ENCODE data around the gene WDR54. TPM values are rescaled to one million over a fixed set of nuclear protein-coding genes. Genes with fewer than 3 reads are reported as not detected.
"Not testable (repeated sequence)": the region's sequence is repeated elsewhere in the genome, so short reads cannot be mapped to it uniquely, and the experiment has no call there.

WDR54 gene
- total RNA-seq, 1 experiment from 2014 or later = 33.1 TPM

DNA sequence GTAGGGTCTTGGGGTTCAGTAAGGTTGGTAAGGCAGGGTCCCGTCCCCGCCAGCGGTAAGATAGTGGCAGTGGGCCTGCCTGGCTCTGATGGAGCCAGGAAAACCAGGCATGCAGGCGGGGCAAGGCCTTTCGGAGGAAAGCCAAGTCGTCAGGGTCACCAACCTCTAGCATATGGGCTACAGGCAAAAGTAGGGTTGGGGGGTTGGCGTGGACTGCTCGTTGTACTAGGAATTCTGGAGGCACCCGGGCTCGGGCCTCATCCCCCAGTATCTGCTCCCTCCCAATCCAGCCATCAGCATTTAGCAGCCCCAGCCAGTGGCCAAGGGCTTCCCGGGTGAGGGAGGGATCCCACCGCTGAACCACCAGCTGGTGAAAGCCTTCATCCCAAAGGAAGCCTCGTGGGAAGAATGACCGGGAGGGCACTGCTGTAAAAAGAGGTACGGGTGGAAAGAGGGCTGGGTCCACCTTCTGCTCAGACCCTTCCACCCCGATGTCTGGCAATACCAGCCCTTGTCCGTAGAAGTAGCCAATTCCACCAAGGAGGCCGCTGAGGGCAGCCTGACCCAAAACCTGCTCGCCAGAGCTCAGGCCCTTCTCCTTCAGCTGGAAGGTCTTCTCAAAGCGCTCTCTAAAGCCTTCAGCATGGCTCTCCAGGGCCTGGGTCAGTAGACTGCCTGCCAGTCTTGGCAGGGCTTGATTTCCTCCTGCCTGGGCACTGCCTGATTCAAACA, 40.7 kb downstream of the WDR54 start:
- no peak overlapping the region for H3K4me3 ChIP-seq
- H3K27me3 ChIP-seq = no peaks in the 10 kb centered on the region
- H3K4me1 ChIP-seq = 0 out of 2 replicates have a peak, but pooled peaks cover 6% of the 10 kb centered on the region
- no peaks in the 10 kb centered on the region for H3K9me3 ChIP-seq (replicated peaks)
- H3K27ac ChIP-seq = no peak overlapping the region
- no peak for DNase-seq
- H3K36me3 ChIP-seq = peaks cover 4% of the 10 kb centered on the region; the same call in 1 of the 2 replicates

GRCh38 chr2:74462786-74463105, 41.2 kb downstream of the WDR54 start:
- Histone ChIP-seq H3K36me3 (peaks cover 4% of the 10 kb centered on the region; the same call in 1 of the 2 replicates), H3K4me1 (0 out of 2 replicates have a peak, but pooled peaks cover 6% of the 10 kb centered on the region), H3K9me3 (replicated peaks) (no peaks in the 10 kb centered on the region), H3K4me3 (no peak overlapping the region), H3K27me3 (no peaks in the 10 kb centered on the region), H3K27ac (no peak overlapping the region)
- no peak for DNase-seq

DNA sequence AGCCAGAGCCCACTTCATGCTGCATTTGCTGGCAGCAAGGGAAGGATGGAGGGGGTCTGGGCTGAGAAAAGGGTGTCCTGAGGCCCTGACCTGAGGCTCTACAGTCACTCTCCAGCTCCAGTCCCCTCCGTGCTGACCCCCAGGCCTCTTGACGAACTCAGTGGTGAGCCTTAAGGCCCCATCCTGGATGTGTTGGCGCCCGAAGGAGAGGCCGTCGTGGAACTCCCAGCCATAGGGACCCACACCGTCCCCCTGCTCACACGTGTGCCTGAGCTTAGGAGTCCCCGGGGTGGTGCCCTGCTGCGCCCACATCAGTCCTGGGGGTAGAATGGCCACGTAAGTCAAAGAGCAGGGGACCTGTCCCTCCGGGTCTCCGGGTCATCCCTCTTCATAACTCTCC, 42.9 kb downstream of the WDR54 start:
- Histone ChIP-seq H3K4me3 (peak overlapping the region; percentile 83), H3K9me3 (replicated peaks) (no peaks in the 10 kb centered on the region), H3K36me3 (peaks cover 4% of the 10 kb centered on the region; the same call in 1 of the 2 replicates), H3K27ac (peak overlapping the region; percentile 2; the same call in 1 of the 2 replicates), H3K4me1 (0 out of 2 replicates have a peak, but pooled peaks cover 6% of the 10 kb centered on the region), H3K27me3 (no peaks in the 10 kb centered on the region)
- no peak for DNase-seq

- H3K27me3 ChIP-seq; H3K4me1 ChIP-seq; H3K36me3 ChIP-seq; H3K4me3 ChIP-seq; H3K27ac ChIP-seq; DNase-seq; H3K9me3 ChIP-seq (replicated peaks): not testable (repeated sequence)
Observed at GRCh38 chr2:74470742-74471141, 49.2 kb downstream of the WDR54 start.

DNA sequence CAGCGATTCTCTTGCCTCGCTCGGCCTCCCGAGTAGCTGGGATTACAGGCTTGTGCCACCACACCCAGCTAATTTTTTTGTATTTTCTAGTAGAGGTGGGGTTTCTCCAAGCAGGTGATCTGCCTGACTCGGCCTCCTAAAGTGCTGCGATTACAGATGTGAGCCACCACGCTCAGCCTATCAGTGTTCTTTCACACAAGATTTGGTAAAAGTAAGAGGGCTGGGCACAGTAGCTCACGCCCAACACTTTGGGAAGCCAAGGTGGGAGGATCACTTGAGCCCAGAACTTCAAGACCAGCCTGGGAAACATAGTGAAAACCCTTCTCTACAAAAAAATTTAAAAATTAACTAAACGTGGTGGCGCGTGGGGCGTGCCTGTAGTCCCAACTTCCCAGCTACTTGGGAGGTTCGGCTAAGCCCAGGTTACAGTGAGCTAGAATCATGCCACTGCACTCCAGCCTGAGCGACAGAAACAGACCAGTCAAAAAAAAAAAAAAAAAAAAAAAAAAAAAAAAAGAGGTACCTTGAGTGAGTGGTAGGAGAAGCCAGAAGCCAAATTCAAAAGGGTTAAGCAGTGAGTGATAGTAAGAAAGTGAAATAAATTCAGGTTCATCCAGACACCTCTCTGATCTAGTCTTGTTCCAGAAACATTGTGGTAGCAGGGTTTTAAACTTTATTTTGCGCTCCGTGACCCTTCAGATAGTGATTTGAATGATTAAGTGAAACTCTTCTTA, 50.0 kb downstream of the WDR54 start:
- H3K27me3 ChIP-seq = no peaks in the 10 kb centered on the region
- H3K9me3 ChIP-seq (replicated peaks) = no peaks in the 10 kb centered on the region
- peak overlapping the region; percentile 78 for H3K4me3 ChIP-seq
- DNase-seq = no peak
- H3K4me1 ChIP-seq = peaks cover 3% of the 10 kb centered on the region; the same call in 1 of the 2 replicates
- peaks cover 7% of the 10 kb centered on the region; the same call in 1 of the 2 replicates for H3K36me3 ChIP-seq
- peak overlapping the region; percentile 76 for H3K27ac ChIP-seq

DNA sequence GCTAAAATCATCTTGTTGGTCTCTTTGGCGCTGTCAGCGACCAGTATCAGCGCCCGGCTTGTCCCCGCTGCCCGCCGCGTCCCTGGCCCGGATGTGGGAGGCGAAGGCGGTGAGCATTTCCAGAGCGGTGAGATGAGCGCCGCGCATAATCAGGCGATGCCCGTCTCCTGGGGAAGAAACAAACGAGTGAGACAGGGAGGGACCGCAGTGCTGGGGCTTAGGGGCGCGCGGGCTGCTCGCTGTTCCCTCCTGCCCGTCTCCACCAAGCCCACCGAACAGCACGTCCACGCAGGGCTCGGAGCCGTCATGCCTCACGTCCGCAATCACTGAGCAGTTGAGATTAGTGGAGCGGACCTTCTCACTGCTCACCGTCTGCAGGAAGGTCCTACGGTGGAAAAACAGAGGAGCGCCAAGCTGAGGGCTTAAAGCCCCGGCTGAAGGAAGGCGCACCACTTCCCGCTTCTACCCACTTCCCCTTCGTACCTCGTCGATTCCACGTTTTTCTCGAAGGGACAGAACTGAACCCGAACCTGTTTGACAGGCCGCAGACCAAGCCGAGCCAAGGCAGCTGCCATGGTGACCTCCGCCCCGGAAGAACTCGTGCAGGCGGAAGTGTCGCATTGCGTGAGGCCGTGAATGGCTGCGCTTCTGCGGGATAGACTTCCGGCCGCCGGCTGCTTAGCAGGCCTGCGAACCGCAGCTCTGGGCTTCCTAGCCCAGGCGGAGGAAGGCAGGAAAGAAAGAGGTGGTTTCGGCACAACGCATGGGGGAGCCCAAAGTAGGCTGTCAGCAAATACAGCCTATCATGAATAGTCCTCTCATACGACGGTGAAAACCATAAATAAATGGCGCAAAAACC, 50.8 kb downstream of the WDR54 start, which contains the start of gene MRPL53:
TSS of gene MRPL53 (minus strand) at position 595 of the 859 bp plus-strand sequence. CDS start at position 575, 20 bp downstream.
- Histone ChIP-seq H3K4me3 (peak within 1 kb of the TSS; percentile 78), H3K27ac (peak within 1 kb of the TSS; percentile 76), H3K36me3 (peaks cover 7% of the 10 kb centered on the region; the same call in 1 of the 2 replicates), H3K27me3 (no peaks in the 10 kb centered on the region), H3K9me3 (replicated peaks) (no peaks in the 10 kb centered on the region), H3K4me1 (peaks cover 3% of the 10 kb centered on the region; the same call in 1 of the 2 replicates)
- DNase-seq = peak; percentile 96 to 98

DNA sequence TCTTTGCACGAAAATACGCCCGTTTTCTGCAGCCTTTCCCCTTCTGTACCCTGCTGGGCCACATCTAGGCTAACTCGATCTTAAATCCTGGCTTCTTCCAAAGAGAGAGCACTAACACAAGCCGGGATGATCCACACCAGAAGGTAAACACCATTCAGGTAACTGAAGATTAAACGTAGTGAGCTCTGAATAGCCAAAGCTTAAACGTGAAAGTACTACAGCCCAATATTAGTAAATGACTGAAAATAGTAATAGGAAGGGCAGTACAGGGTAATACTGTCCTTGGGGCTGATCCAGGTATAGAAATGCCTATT, 51.4 kb downstream of the WDR54 start:
- H3K27me3 ChIP-seq = no peaks in the 10 kb centered on the region
- peak overlapping the region; percentile 78 for H3K4me3 ChIP-seq
- H3K36me3 ChIP-seq = peaks cover 7% of the 10 kb centered on the region; the same call in 1 of the 2 replicates
- H3K9me3 ChIP-seq (replicated peaks) = no peaks in the 10 kb centered on the region
- peaks cover 3% of the 10 kb centered on the region; the same call in 1 of the 2 replicates for H3K4me1 ChIP-seq
- DNase-seq = no peak
- peak overlapping the region; percentile 76 for H3K27ac ChIP-seq

DNA sequence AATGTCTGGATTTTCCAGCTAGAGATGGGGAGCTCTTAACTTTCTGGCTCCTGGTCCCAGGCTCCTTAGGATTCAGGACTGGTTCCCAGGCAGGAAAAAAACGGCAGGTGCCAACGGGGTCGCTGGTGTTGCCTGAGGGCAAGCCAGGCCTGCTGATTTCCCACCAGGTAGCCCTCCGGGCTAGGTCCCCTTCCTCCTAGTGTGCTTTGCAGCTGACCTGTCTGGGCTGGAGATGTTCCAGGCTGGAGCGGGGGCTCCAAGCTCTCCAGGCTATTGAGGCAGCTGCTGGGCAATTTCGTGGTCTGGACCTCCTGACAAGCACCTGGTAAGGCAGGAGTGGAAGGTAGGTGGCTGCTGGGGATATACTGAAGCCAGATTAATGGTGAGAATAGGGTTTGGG, 53.0 kb downstream of the WDR54 start:
- H3K4me3 ChIP-seq = no peak overlapping the region
- no peaks in the 10 kb centered on the region for H3K27me3 ChIP-seq
- H3K36me3 ChIP-seq = peaks cover 7% of the 10 kb centered on the region; the same call in 1 of the 2 replicates
- H3K4me1 ChIP-seq = peaks cover 3% of the 10 kb centered on the region; the same call in 1 of the 2 replicates
- H3K27ac ChIP-seq = no peak overlapping the region
- no peak for DNase-seq
- no peaks in the 10 kb centered on the region for H3K9me3 ChIP-seq (replicated peaks)

- DNase-seq = peak; percentile 37 to 51
- Histone ChIP-seq H3K27me3 (no peaks in the 10 kb centered on the region), H3K4me3 (no peak overlapping the region), H3K9me3 (replicated peaks) (no peaks in the 10 kb centered on the region), H3K27ac (no peak overlapping the region), H3K36me3 (peaks cover 7% of the 10 kb centered on the region; the same call in 1 of the 2 replicates), H3K4me1 (peaks cover 3% of the 10 kb centered on the region; the same call in 1 of the 2 replicates)
Observed at GRCh38 chr2:74474899-74475298, 53.4 kb downstream of the WDR54 start.

Other genes starting within 250 kb of the WDR54 start
- gene MOB1A, start 242.9 kb upstream of the WDR54 start, total RNA-seq (2014; rRNA removed; shearing (Covaris generic)) = 175 and 185 TPM in 2 replicates
- gene MTHFD2, start 223.1 kb upstream of the WDR54 start, total RNA-seq (2014; rRNA removed; shearing (Covaris generic)) = 210 and 236 TPM in 2 replicates
- gene SLC4A5, start 78.3 kb upstream of the WDR54 start, total RNA-seq (2014; rRNA removed; shearing (Covaris generic)) = 0.08 TPM in 1 of 2 replicates, not detected in the other
- gene DCTN1, start 41.4 kb upstream of the WDR54 start, total RNA-seq (2014; rRNA removed; shearing (Covaris generic)) = 113 TPM in 2 replicates
- gene C2orf81, start 111 bp upstream of the WDR54 start, total RNA-seq (2014; rRNA removed; shearing (Covaris generic)) = 0.43 and 0.48 TPM in 2 replicates
- gene RTKN, start 20.2 kb downstream of the WDR54 start, total RNA-seq (2014; rRNA removed; shearing (Covaris generic)) = 47.4 and 50.4 TPM in 2 replicates
- gene INO80B, start 33.4 kb downstream of the WDR54 start, total RNA-seq (2014; rRNA removed; shearing (Covaris generic)) = 9.0 and 14.2 TPM in 2 replicates
- 40.7 and 40.8 TPM in 2 replicates for gene WBP1, start 36.7 kb downstream of the WDR54 start, total RNA-seq (2014; rRNA removed; shearing (Covaris generic))
- gene MOGS, start 43.7 kb downstream of the WDR54 start, total RNA-seq (2014; rRNA removed; shearing (Covaris generic)) = 51.7 and 52.8 TPM in 2 replicates
- 49.6 and 62.0 TPM in 2 replicates for gene MRPL53, start 51.0 kb downstream of the WDR54 start, total RNA-seq (2014; rRNA removed; shearing (Covaris generic))
- gene CCDC142, start 61.3 kb downstream of the WDR54 start, total RNA-seq (2014; rRNA removed; shearing (Covaris generic)) = 22.0 and 24.0 TPM in 2 replicates
- 14.9 and 21.0 TPM in 2 replicates for gene TTC31, start 61.4 kb downstream of the WDR54 start, total RNA-seq (2014; rRNA removed; shearing (Covaris generic))
- gene LBX2, start 77.9 kb downstream of the WDR54 start, total RNA-seq (2014; rRNA removed; shearing (Covaris generic)) = 0.58 and 1.3 TPM in 2 replicates
- 23.8 and 30.5 TPM in 2 replicates for gene PCGF1, start 86.0 kb downstream of the WDR54 start, total RNA-seq (2014; rRNA removed; shearing (Covaris generic))
- gene TLX2, start 92.7 kb downstream of the WDR54 start, total RNA-seq (2014; rRNA removed; shearing (Covaris generic)) = not detected in 2 replicates
- gene DQX1, start 104.5 kb downstream of the WDR54 start, total RNA-seq (2014; rRNA removed; shearing (Covaris generic)) = 0.30 and 0.61 TPM in 2 replicates
- gene AUP1, start 108.0 kb downstream of the WDR54 start, total RNA-seq (2014; rRNA removed; shearing (Covaris generic)) = 125 and 132 TPM in 2 replicates
- 42.6 and 46.3 TPM in 2 replicates for gene HTRA2, start 108.2 kb downstream of the WDR54 start, total RNA-seq (2014; rRNA removed; shearing (Covaris generic))
- gene LOXL3, start 132.2 kb downstream of the WDR54 start, total RNA-seq (2014; rRNA removed; shearing (Covaris generic)) = 16.8 and 19.0 TPM in 2 replicates
- 1.7 and 4.4 TPM in 2 replicates for gene DOK1, start 133.0 kb downstream of the WDR54 start, total RNA-seq (2014; rRNA removed; shearing (Covaris generic))
- not detected in 2 replicates for gene M1AP, start 226.6 kb downstream of the WDR54 start, total RNA-seq (2014; rRNA removed; shearing (Covaris generic))
- gene SEMA4F, start 232.5 kb downstream of the WDR54 start, total RNA-seq (2014; rRNA removed; shearing (Covaris generic)) = 3.9 and 5.6 TPM in 2 replicates